ENCODE results near the gene EIF2B2. TPM values are rescaled to one million over a fixed set of nuclear protein-coding genes. Genes with fewer than 3 reads are reported as not detected.

Gene EIF2B2
- total RNA-seq, 2 donors from 2014 or later, result 32.7 to 39.8 TPM

GRCh38 chr14:74964787-74965485 is 37.8 kb upstream of the EIF2B2 start:
- H3K36me3 ChIP-seq, result no peaks in the 10 kb centered on the region
- no peaks in the 10 kb centered on the region for H3K4me1 ChIP-seq (ENCODE audit: control insufficient read depth in 1 of 2, low read depth in 2 of 2)
- ATAC-seq (ENCODE audit: insufficient number of reproducible peaks, low FRiP score, low read depth) (no peak), DNase-seq (ENCODE audit: low spot score) (no peak)
- TF ChIP-seq, protein P1, sequence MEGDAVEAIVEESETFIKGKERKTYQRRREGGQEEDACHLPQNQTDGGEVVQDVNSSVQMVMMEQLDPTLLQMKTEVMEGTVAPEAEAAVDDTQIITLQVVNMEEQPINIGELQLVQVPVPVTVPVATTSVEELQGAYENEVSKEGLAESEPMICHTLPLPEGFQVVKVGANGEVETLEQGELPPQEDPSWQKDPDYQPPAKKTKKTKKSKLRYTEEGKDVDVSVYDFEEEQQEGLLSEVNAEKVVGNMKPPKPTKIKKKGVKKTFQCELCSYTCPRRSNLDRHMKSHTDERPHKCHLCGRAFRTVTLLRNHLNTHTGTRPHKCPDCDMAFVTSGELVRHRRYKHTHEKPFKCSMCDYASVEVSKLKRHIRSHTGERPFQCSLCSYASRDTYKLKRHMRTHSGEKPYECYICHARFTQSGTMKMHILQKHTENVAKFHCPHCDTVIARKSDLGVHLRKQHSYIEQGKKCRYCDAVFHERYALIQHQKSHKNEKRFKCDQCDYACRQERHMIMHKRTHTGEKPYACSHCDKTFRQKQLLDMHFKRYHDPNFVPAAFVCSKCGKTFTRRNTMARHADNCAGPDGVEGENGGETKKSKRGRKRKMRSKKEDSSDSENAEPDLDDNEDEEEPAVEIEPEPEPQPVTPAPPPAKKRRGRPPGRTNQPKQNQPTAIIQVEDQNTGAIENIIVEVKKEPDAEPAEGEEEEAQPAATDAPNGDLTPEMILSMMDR (IDR thresholded peaks at IDR 0.05), result no peak
- no peaks in the 10 kb centered on the region for H3K27me3 ChIP-seq (replicated peaks; ENCODE audit: insufficient read depth)
- no peaks in the 10 kb centered on the region for H3K9me3 ChIP-seq
- H3K4me3 ChIP-seq, result no peak overlapping the region
- no peak overlapping the region for H3K27ac ChIP-seq

DNA sequence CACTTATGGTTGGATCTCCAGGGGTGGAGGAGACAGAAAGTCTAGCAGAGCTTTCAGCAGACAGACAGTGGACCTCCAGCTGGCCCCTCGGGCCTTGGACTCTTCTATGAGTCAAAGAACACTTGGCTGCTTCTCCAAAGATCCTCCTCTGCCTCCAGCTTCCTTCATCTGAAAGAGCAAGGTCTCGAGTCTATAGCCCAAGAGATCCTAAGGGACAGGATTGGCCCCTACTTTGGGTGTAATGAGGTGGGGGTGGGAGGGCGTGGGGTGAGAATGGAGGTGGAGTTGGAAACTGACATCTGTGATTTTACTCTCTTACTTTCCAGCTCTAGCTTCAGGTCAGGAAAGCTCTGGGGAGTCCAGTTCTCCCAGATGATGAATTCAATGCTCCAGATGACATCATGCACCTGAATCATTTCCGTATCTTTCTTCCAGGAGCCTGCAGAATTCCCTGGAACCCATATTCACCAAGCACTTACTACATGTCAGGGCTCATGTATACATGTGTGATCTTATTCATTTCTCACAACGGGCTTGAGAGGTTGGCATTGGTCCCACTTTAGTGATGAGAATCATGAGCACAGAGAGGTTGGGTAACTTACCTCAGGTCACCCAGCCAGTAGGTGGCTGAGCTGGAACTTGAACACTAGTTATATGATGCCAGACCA is 37.1 kb upstream of the EIF2B2 start:
- Histone ChIP-seq H3K27ac (no peak overlapping the region), H3K4me1 (ENCODE audit: control insufficient read depth in 1 of 2, low read depth in 2 of 2) (no peaks in the 10 kb centered on the region), H3K27me3 (replicated peaks; ENCODE audit: insufficient read depth) (no peaks in the 10 kb centered on the region), H3K36me3 (no peaks in the 10 kb centered on the region), H3K9me3 (no peaks in the 10 kb centered on the region), H3K4me3 (no peak overlapping the region)
- TF ChIP-seq, protein P1 (IDR thresholded peaks at IDR 0.05), result no peak
- no peak for ATAC-seq (ENCODE audit: insufficient number of reproducible peaks, low FRiP score, low read depth)
- DNase-seq (ENCODE audit: low spot score), result no peak

DNA sequence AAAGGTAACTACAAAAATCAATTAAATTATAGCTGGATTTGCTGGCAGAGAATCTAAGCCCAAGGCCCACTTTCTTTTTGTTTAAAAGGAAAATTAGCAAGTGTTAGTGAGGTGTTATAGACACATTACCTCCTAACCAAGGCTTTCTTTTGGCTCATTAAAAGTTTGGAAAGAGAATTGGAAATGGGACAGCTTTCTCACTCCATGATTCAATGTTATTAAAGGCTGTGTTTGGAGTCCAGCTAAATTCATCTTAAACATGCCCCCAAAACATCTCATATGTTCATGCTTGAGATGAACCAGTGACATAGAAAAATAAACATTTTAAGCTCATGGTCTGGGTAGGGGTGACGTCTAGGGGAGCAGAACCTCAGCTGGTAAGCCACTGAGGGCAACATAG is 33.9 kb upstream of the EIF2B2 start:
- Histone ChIP-seq H3K27me3 (replicated peaks; ENCODE audit: insufficient read depth) (no peaks in the 10 kb centered on the region), H3K9me3 (no peaks in the 10 kb centered on the region), H3K4me3 (no peak overlapping the region), H3K36me3 (no peaks in the 10 kb centered on the region), H3K4me1 (ENCODE audit: control insufficient read depth in 1 of 2, low read depth in 2 of 2) (no peaks in the 10 kb centered on the region), H3K27ac (no peak overlapping the region)
- no peak for DNase-seq (ENCODE audit: low spot score)
- TF ChIP-seq, protein P1 (IDR thresholded peaks at IDR 0.05), result no peak
- no peak for ATAC-seq (ENCODE audit: insufficient number of reproducible peaks, low FRiP score, low read depth)

DNA sequence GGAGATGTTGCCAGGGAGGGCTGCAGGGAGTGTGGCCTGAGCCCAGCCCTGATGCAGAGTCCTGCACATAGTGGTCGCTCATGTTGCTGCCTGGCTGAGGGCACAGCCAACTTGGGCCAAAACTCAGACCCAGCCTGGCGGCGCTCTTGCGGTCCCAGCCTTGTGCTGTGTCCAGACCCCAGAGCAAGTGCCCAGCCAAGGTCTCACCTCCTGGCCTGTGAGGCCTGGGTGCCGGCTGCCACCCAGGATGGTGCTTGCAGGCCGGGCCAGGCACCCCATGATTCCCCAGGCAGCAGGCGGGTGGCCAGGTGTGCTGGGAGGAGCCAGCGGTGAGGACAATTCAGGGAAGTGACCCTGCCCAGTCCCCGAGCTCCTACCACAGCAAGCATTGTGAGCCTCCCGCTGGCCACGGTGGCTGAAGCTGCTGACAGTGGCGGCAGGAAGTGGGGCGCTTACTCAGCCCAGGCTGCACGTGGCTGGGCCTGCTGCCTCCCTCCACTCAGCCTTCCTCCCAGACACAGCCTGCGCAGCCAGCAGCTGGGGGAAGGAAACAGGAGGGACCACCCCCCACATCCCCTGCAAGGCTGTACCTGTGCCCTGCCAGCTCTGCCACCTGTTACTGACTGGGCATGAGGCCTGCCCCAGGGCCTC is 29.6 kb upstream of the EIF2B2 start:
- Histone ChIP-seq H3K9me3 (no peaks in the 10 kb centered on the region), H3K36me3 (no peaks in the 10 kb centered on the region), H3K27me3 (replicated peaks; ENCODE audit: insufficient read depth) (no peaks in the 10 kb centered on the region), H3K27ac (no peak overlapping the region), H3K4me3 (no peak overlapping the region), H3K4me1 (ENCODE audit: control insufficient read depth in 1 of 2, low read depth in 2 of 2) (peaks cover 0 to 5% of the 10 kb centered on the region in 2 donors)
- TF ChIP-seq, protein P1 (IDR thresholded peaks at IDR 0.05), result no peak
- DNase-seq (ENCODE audit: low spot score) (no peak), ATAC-seq (ENCODE audit: insufficient number of reproducible peaks, low FRiP score, low read depth) (no peak)

DNA sequence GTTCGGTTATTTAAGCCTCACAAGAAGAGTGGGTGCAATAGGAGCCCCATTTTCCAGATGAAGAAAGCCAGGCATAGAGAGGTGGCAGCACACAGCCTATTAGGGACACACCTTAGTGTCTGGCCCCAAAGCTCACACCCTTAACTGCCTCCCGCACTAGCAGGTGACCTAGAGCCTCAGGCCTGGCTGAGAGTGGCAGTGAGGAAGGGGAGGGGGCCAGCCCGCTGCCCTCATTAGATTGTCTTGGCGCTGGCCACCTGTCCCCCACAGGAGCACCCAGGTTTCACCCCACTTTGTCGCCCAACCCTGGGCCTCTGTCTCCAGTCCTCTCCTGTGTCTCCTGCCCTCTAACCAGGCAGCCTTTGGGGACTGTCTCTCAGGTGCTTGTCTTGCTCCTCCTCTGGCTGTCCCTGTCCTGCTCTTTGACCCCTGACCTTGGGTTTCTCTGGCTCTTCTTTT is 28.8 kb upstream of the EIF2B2 start:
- H3K27me3 ChIP-seq (replicated peaks; ENCODE audit: insufficient read depth), result no peaks in the 10 kb centered on the region
- ATAC-seq (ENCODE audit: insufficient number of reproducible peaks, low FRiP score, low read depth) (no peak), DNase-seq (ENCODE audit: low spot score) (no peak)
- H3K27ac ChIP-seq, result no peak overlapping the region
- peaks cover 0 to 12% of the 10 kb centered on the region in 2 donors for H3K4me1 ChIP-seq (ENCODE audit: control insufficient read depth in 1 of 2, low read depth in 2 of 2)
- no peaks in the 10 kb centered on the region for H3K36me3 ChIP-seq
- TF ChIP-seq, protein P1 (IDR thresholded peaks at IDR 0.05), result no peak
- no peaks in the 10 kb centered on the region for H3K9me3 ChIP-seq
- no peak overlapping the region for H3K4me3 ChIP-seq
